Neural cell (in vitro differentiated cells): ENCODE data around the gene HTRA2.
"Not testable (repeated sequence)": the region's sequence is repeated elsewhere in the genome, so short reads cannot be mapped to it uniquely, and the experiment has no call there.

ENCODE experiments used
- CTCF ChIP-seq: fragments of 450-650 bp; IDR thresholded peaks from 2 replicates; pipeline ENCODE4 v1.5.1; 2014; ENCODE audit warnings: antibody characterized with exemption, mild to moderate bottlenecking, moderate library complexity; ENCODE audit not compliant: poor library complexity, severe bottlenecking
- EP300 ChIP-seq: fragments of 450-650 bp; conservative IDR thresholded peaks from 2 replicates; pipeline ENCODE4 v1.6.1; 2014; ENCODE audit warnings: antibody characterized with exemption, mild to moderate bottlenecking, moderate library complexity; ENCODE audit not compliant: poor library complexity, severe bottlenecking
- EZH2 ChIP-seq: fragments of 200-600, 300-800 bp; shearing (Covaris generic), sonication (generic); IDR thresholded peaks from 2 replicates; pipeline ENCODE4 v1.6.1; 2014; ENCODE audit warnings: antibody characterized with exemption, low read length, borderline replicate concordance, mild to moderate bottlenecking; ENCODE audit not compliant: insufficient read depth, poor library complexity, severe bottlenecking
- REST ChIP-seq: IDR thresholded peaks from 2 replicates; pipeline ENCODE4 v1.6.1; 2012; ENCODE audit warnings: borderline replicate concordance
- TAF1 ChIP-seq: IDR thresholded peaks from 2 replicates; pipeline ENCODE4 v1.6.1; 2012; ENCODE audit warnings: low read depth

GRCh38 chr2:74561022-74561421 lies 31.3 kb downstream of the HTRA2 start:
- TF ChIP-seq EZH2, CTCF, REST, TAF1, EP300: not testable (repeated sequence)
